Skeletal muscle tissue (tissue), 4 donors: ENCODE measurements around the gene LTA4H. TPM values are rescaled to one million over a fixed set of nuclear protein-coding genes. Genes with fewer than 3 reads are reported as not detected.

Source experiments
- H3K27ac ChIP-seq: one replicate; pipeline ENCODE4 v1.7.0; 2013; ENCODE audit warnings: mild to moderate bottlenecking, low read depth, low read length, inconsistent platforms
- H3K27me3 ChIP-seq, 3 donors: one replicate each; pipeline ENCODE4 v1.7.0; 2013; ENCODE audit warnings: low read length in 3 of 3; ENCODE audit not compliant: control insufficient read depth in 3 of 3, insufficient read depth in 3 of 3
- H3K36me3 ChIP-seq, 3 donors: one replicate each; pipeline ENCODE4 v1.7.0; 2013; ENCODE audit warnings: low read length in 3 of 3; ENCODE audit not compliant: control insufficient read depth in 3 of 3, insufficient read depth in 3 of 3
- H3K4me1 ChIP-seq, 3 donors: one replicate each; pipeline ENCODE4 v1.7.0; 2013; ENCODE audit warnings: low read length in 3 of 3, mild to moderate bottlenecking in 3 of 3; ENCODE audit not compliant: control insufficient read depth in 3 of 3, insufficient read depth in 3 of 3
- H3K4me3 ChIP-seq, 3 donors: one replicate each; pipeline ENCODE4 v1.7.0; 2013; ENCODE audit warnings: low read length in 3 of 3
- H3K9ac ChIP-seq, 3 donors: one replicate each; pipeline ENCODE4 v1.7.0; 2013; ENCODE audit warnings: low read length in 3 of 3, mild to moderate bottlenecking in 3 of 3, moderate library complexity in 2 of 3, low read depth in 1 of 3
- H3K9me3 ChIP-seq, 3 donors: one replicate each; pipeline ENCODE4 v1.7.0; 2013; ENCODE audit warnings: low read length in 3 of 3; ENCODE audit not compliant: control insufficient read depth in 3 of 3
- total RNA-seq: library from RNA; depleted of rRNA; stranded (reverse); fragments of >200 nt; gene quantifications from one replicate; pipeline ENCODE4 v1.2.3, GENCODE V29; 2014
- donor health status: Osteomylitis.

The LTA4H gene
- total RNA-seq, 1 donor from 2014 or later, result 55.8 TPM

DNA sequence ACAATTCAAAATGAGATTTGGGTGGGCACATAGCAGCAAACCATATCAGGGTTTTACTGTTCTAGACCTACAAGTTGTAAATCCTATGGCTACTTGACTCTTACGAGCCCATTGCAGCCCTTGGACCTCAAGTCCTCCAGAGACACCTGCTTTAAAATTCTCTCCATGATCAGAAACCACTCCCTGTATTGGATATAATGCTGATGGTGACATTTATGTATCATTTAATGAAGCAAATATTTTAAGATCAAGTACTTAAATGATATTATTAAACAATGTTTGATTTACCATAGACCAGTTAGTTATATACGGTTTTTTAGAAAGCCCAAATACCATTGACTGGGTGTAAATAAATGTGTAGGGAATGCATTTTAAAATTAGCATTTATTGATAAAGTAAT, 68.1 kb downstream of the LTA4H start:
- Histone ChIP-seq H3K9me3 (no peaks in the 10 kb centered on the region), H3K4me3 (no peak overlapping the region), H3K4me1 (no peaks in the 10 kb centered on the region), H3K36me3 (peaks cover 0 to 4% (median 3%) of the 10 kb centered on the region in 3 donors), H3K27me3 (no peaks in the 10 kb centered on the region), H3K9ac (no peak overlapping the region), H3K27ac (no peak overlapping the region)

DNA sequence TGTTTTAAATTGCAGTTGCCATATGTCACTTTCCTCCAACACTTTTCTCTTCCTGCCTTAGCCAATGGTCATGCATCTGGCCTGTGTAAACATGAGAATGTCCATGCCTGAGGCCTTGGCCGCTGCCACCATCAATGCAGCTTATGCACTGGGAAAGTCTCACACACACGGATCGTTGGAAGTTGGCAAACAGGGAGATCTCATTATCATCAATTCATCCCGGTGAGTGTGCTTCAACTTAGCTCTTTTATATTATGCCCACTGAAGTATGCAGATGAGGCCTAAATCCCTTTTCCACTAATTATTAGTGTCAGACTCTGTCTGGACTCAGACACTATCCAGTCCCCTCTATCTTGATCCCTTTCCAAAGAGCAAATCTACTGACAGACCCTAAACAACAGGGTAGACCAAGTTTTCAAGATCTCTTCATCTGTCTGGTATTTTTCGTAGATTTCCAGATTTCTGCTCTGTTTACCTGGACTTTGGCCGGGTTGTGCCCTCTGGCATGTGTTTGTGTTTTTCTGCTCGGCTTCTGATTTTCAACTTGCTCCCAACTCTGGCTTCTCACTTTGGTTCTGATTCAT, 69.0 kb downstream of the LTA4H start:
- Histone ChIP-seq H3K27me3 (no peaks in the 10 kb centered on the region), H3K9me3 (no peaks in the 10 kb centered on the region), H3K9ac (no peak overlapping the region), H3K4me1 (no peaks in the 10 kb centered on the region), H3K4me3 (no peak overlapping the region), H3K27ac (no peak overlapping the region), H3K36me3 (peaks cover 0 to 4% (median 3%) of the 10 kb centered on the region in 3 donors)

DNA sequence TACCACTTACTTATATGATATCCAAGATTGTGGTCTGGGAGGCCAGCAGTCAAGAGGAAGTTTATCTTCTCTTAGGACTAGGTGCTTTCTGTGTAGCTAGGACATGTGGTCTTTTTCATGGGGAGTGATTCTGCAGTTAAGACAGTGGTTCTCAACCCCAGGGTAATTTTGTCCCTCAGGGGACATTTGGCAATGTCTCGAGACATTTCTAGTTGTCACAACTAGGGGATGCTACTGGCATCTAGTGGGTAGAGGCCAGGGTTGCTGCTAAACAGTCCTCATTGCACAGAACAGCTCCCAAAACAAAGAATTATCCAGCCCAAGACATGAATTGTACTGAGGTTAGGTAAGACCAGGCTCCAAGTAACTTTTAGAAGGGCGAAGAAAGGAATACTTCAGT, 72.3 kb downstream of the LTA4H start:
- Histone ChIP-seq H3K4me3 (no peak overlapping the region), H3K27me3 (no peaks in the 10 kb centered on the region)

DNA sequence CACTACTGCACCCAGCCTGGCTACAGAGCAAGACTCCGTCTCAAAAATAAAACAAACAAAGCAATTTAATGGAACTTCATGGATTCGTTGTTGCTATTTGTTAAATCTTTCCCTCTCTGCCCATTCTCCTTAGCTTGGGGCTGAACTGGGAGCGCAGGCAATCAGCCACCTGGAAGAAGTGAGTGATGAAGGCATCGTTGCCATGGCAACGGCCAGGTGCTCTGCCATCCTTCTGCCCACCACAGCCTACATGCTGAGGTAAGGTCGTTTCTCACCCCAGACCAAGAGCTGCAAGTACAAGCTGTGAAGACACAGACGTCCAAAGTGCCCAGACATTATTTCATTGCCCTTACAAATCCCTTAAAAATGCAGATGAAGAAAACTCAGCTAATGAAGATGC, 73.2 kb downstream of the LTA4H start:
- Histone ChIP-seq H3K36me3 (peaks cover 0 to 4% (median 3%) of the 10 kb centered on the region in 3 donors), H3K9ac (no peak overlapping the region), H3K27ac (no peak overlapping the region), H3K4me3 (no peak overlapping the region), H3K9me3 (no peaks in the 10 kb centered on the region), H3K4me1 (no peaks in the 10 kb centered on the region), H3K27me3 (no peaks in the 10 kb centered on the region)

More for the DNA sequence above, 72.3 kb downstream of the LTA4H start:
- H3K9ac ChIP-seq, result no peak overlapping the region
- H3K27ac ChIP-seq, result no peak overlapping the region
- H3K9me3 ChIP-seq, result no peaks in the 10 kb centered on the region
- H3K36me3 ChIP-seq, result peaks cover 0 to 4% (median 3%) of the 10 kb centered on the region in 3 donors
- no peaks in the 10 kb centered on the region for H3K4me1 ChIP-seq

DNA sequence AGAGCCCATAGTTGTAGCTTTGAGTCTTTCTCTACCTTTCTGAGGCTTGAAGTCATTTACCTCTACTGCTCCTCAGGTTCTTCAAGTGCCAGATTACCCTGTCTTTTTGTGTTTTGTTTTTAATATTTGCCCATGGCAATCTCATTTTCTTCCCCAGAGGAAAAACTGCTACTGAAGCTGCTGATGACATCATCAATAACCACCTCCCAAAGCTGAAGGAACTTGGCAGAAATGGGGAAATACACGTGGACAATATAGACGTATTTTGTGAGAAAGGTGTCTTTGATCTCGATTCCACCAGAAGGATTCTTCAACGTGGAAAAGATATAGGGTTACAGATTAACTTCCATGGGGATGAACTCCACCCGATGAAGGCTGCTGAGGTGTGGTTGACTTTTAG, 75.1 kb downstream of the LTA4H start:
- Histone ChIP-seq H3K36me3 (no peaks in the 10 kb centered on the region), H3K27ac (no peak overlapping the region), H3K27me3 (peaks cover 0 to 4% (median 0%) of the 10 kb centered on the region in 3 donors), H3K9ac (no peak overlapping the region), H3K4me1 (no peaks in the 10 kb centered on the region), H3K4me3 (no peak overlapping the region), H3K9me3 (no peaks in the 10 kb centered on the region)

DNA sequence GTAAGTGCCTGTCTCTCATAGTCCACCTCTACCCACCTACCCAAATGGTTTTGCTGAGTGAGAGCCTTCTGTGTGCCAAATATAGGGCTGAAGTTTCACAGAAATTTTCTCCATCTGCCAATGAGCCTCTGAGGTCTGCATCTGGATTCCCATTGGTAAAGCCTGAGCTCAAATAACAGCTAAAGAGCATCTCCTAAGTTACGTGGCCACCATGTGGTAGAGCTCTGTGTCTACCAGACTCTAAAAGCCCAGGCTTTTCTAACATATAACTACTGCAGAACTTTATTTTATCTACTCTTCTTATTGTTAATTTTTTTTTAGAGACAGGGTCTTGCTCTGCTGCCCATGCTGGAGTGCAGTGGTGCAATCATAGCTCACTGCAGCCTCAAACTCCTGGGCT, 76.3 kb downstream of the LTA4H start:
- Histone ChIP-seq H3K4me1 (no peaks in the 10 kb centered on the region), H3K9ac (no peak overlapping the region), H3K9me3 (no peaks in the 10 kb centered on the region)

DNA sequence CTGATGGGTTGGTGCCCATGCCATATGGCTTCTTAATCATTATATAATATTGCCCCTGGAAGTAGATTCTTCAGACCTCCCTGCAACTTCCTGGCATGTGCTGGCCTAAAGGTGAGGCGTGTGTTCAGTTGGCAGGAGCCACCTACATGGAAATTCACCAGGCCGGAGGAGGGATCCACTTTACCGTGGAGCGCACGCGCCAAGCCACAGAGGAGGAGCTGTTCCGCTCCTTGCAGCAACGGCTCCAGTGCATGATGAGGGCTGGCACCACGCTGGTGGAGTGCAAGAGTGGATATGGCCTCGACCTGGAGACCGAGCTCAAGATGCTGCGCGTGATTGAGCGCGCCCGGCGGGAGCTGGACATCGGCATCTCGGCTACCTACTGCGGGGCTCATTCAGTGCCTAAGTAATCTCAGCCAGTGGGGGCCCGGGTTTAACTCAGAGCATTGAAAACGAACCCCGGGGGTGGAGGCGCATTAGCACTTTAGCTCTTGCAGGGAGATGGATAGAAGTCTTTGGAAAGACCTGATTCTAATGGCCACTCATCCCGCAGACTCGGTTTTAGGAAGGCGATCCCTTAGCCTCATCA, 78.7 kb downstream of the LTA4H start:
- H3K9me3 ChIP-seq, result no peaks in the 10 kb centered on the region
- no peak overlapping the region for H3K9ac ChIP-seq
- no peak overlapping the region for H3K27ac ChIP-seq
- peaks cover 0 to 4% (median 0%) of the 10 kb centered on the region in 3 donors for H3K27me3 ChIP-seq
- H3K4me3 ChIP-seq, result no peak overlapping the region
- no peaks in the 10 kb centered on the region for H3K36me3 ChIP-seq
- no peaks in the 10 kb centered on the region for H3K4me1 ChIP-seq

More for the DNA sequence above, 76.3 kb downstream of the LTA4H start:
- H3K4me3 ChIP-seq, result no peak overlapping the region
- H3K27me3 ChIP-seq, result peaks cover 0 to 4% (median 0%) of the 10 kb centered on the region in 3 donors
- H3K36me3 ChIP-seq, result no peaks in the 10 kb centered on the region
- H3K27ac ChIP-seq, result no peak overlapping the region

DNA sequence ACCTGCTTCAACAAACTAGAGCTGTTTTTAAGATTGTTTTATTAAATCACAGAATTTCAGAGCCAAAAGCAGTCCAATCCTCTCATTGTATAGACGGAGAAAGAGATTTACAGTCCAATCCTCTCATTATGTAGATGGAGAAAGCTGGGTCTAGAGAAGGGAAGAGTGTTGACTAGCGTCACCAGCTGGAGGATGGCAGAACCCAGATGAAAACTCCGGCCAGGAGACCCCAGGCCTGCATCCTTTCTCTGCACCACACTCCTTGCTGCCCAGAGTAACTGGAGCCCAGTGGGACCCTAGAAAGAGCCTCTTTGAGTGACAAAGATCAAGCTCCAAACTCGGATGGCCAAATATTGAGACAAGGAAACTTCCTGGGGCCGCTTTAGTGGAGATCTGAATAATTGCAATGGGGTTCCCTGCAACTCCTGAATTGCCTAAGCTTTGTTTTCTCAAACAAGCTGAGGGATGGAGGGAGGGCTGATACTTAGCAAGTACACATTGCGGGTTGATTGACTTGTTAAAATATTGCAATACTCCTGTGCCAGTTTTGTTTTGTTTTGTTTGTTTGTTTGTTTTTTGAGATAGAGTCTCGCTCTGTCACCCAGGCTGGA, 79.7 kb downstream of the LTA4H start:
- Histone ChIP-seq H3K9me3 (no peaks in the 10 kb centered on the region), H3K27me3 (peaks cover 0 to 4% (median 0%) of the 10 kb centered on the region in 3 donors), H3K27ac (no peak overlapping the region), H3K4me3 (no peak overlapping the region), H3K9ac (no peak overlapping the region), H3K36me3 (no peaks in the 10 kb centered on the region), H3K4me1 (no peaks in the 10 kb centered on the region)

DNA sequence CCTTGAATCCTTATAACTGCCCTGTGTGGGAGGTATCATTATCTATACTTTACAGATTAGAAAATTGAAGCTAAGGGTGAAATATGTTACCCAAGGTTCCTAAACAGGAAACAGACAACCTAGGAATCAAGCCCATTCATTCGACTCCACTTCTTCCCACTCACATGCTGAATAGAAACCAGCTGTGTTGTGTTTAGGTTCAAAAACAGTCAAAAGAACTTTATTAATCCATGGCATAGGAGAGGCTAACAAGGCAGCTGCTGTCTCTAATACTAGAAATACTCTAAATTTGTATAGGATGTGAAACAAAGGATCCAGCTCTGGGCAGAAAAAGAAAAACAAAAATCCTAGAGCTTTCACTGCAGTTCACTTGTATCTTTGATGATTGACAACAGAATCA, 82.4 kb downstream of the LTA4H start:
- Histone ChIP-seq H3K9me3 (no peaks in the 10 kb centered on the region), H3K36me3 (no peaks in the 10 kb centered on the region), H3K27me3 (peaks cover 0 to 4% (median 0%) of the 10 kb centered on the region in 3 donors), H3K27ac (no peak overlapping the region), H3K4me1 (no peaks in the 10 kb centered on the region), H3K4me3 (no peak overlapping the region), H3K9ac (no peak overlapping the region)

DNA sequence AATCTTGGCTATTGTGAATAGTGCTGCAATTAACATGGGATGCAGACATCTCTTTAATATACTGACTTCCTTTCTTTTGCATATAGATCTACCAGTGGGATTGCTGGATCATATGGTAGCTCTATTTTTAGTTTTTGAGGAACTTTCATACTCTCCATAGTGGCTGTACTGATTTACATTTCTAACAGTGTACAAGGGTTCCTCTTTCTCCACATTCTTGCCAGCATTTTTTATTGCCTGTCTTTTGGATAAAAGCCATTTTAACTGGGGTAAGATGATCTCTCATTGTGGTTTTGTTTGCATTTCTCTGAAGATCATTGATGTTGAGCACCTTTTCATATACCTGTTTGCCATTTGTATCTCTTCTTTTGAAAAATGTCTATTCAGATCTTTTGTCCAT, 83.9 kb downstream of the LTA4H start:
- no peaks in the 10 kb centered on the region for H3K4me1 ChIP-seq
- no peaks in the 10 kb centered on the region for H3K9me3 ChIP-seq
- H3K36me3 ChIP-seq, result no peaks in the 10 kb centered on the region
- H3K4me3 ChIP-seq, result no peak overlapping the region
- H3K9ac ChIP-seq, result no peak overlapping the region
- H3K27me3 ChIP-seq, result peaks cover 0 to under 1% (median 0%) of the 10 kb centered on the region in 3 donors
- H3K27ac ChIP-seq, result no peak overlapping the region
